Measurements from ENCODE around the gene HEY2. TPM values are rescaled to one million over a fixed set of nuclear protein-coding genes. Genes with fewer than 3 reads are reported as not detected.
"Not testable (repeated sequence)": the region's sequence is repeated elsewhere in the genome, so short reads cannot be mapped to it uniquely, and the experiment has no call there.

Gene HEY2
- total RNA-seq, 1 donor from 2014 or later = 43.0 TPM

- no peak overlapping the region for H3K4me3 Mint-ChIP-seq (ENCODE audit: unreplicated experiment)
- no peaks in the 10 kb centered on the region for H3K9me3 Mint-ChIP-seq (ENCODE audit: low read depth)
- H3K4me1 Mint-ChIP-seq (ENCODE audit: low read depth) = peaks cover 50% of the 10 kb centered on the region
- H3K27me3 Mint-ChIP-seq (ENCODE audit: low read depth) = no peaks in the 10 kb centered on the region
- H3K36me3 Mint-ChIP-seq (ENCODE audit: low read depth) = peaks cover 14% of the 10 kb centered on the region
- no peak for DNase-seq (ENCODE audit: low spot score)
- H3K27ac Mint-ChIP-seq (ENCODE audit: unreplicated experiment) = peak overlapping the region; percentile 42
- no peak for TF ChIP-seq CTCF (IDR thresholded peaks at IDR 0.05)
Observed at GRCh38 chr6:125764121-125764671, 14.8 kb downstream of the HEY2 start.

GRCh38 chr6:125765944-125766343 lies 16.5 kb downstream of the HEY2 start:
- no peak for DNase-seq (ENCODE audit: low spot score)
- Mint-ChIP-seq H3K27ac (ENCODE audit: unreplicated experiment) (peak overlapping the region; percentile 22), H3K36me3 (ENCODE audit: low read depth) (peaks cover 4% of the 10 kb centered on the region), H3K4me3 (ENCODE audit: unreplicated experiment) (no peak overlapping the region), H3K27me3 (ENCODE audit: low read depth) (no peaks in the 10 kb centered on the region), H3K9me3 (ENCODE audit: low read depth) (no peaks in the 10 kb centered on the region), H3K4me1 (ENCODE audit: low read depth) (peaks cover 43% of the 10 kb centered on the region)
- TF ChIP-seq CTCF (IDR thresholded peaks at IDR 0.05) = no peak

- no peak for TF ChIP-seq CTCF (IDR thresholded peaks at IDR 0.05)
Observed at GRCh38 chr6:125766641-125767040, 17.2 kb downstream of the HEY2 start.

GRCh38 chr6:125769147-125769783 lies 19.8 kb downstream of the HEY2 start:
- Mint-ChIP-seq H3K27ac (ENCODE audit: unreplicated experiment) (peak overlapping the region; percentile 28), H3K27me3 (ENCODE audit: low read depth) (no peaks in the 10 kb centered on the region), H3K4me3 (ENCODE audit: unreplicated experiment) (no peak overlapping the region), H3K36me3 (ENCODE audit: low read depth) (no peaks in the 10 kb centered on the region), H3K4me1 (ENCODE audit: low read depth) (peaks cover 34% of the 10 kb centered on the region), H3K9me3 (ENCODE audit: low read depth) (peaks cover 6% of the 10 kb centered on the region)
- DNase-seq (ENCODE audit: low spot score) = no peak
- TF ChIP-seq CTCF (IDR thresholded peaks at IDR 0.05) = no peak

More at GRCh38 chr6:125766641-125767040, 17.2 kb downstream of the HEY2 start:
- H3K4me3 Mint-ChIP-seq (ENCODE audit: unreplicated experiment) = no peak overlapping the region
- H3K9me3 Mint-ChIP-seq (ENCODE audit: low read depth) = no peaks in the 10 kb centered on the region
- no peak overlapping the region for H3K27ac Mint-ChIP-seq (ENCODE audit: unreplicated experiment)
- peaks cover under 1% of the 10 kb centered on the region for H3K36me3 Mint-ChIP-seq (ENCODE audit: low read depth)
- H3K27me3 Mint-ChIP-seq (ENCODE audit: low read depth) = no peaks in the 10 kb centered on the region
- H3K4me1 Mint-ChIP-seq (ENCODE audit: low read depth) = peaks cover 38% of the 10 kb centered on the region
- DNase-seq (ENCODE audit: low spot score) = no peak

GRCh38 chr6:125773387-125774341 lies 24.2 kb downstream of the HEY2 start:
- H3K9me3 Mint-ChIP-seq (ENCODE audit: low read depth) = peaks cover 6% of the 10 kb centered on the region
- H3K4me1 Mint-ChIP-seq (ENCODE audit: low read depth) = peaks cover 9% of the 10 kb centered on the region
- H3K36me3 Mint-ChIP-seq (ENCODE audit: low read depth) = no peaks in the 10 kb centered on the region
- no peak overlapping the region for H3K27ac Mint-ChIP-seq (ENCODE audit: unreplicated experiment)
- no peak for DNase-seq (ENCODE audit: low spot score)
- H3K27me3 Mint-ChIP-seq (ENCODE audit: low read depth) = no peaks in the 10 kb centered on the region
- H3K4me3 Mint-ChIP-seq (ENCODE audit: unreplicated experiment) = no peak overlapping the region
- no peak for TF ChIP-seq CTCF (IDR thresholded peaks at IDR 0.05)

- not testable (repeated sequence) for H3K27ac Mint-ChIP-seq (ENCODE audit: unreplicated experiment); H3K27me3 Mint-ChIP-seq (ENCODE audit: low read depth); H3K36me3 Mint-ChIP-seq (ENCODE audit: low read depth); DNase-seq (ENCODE audit: low spot score); H3K9me3 Mint-ChIP-seq (ENCODE audit: low read depth); H3K4me3 Mint-ChIP-seq (ENCODE audit: unreplicated experiment); H3K4me1 Mint-ChIP-seq (ENCODE audit: low read depth)
Observed at GRCh38 chr6:125776107-125776826, 26.8 kb downstream of the HEY2 start.

All from chondrocyte (in vitro differentiated cells).